Adrenal gland (tissue), 5 donors: ENCODE data around the gene CCDC167.

Source experiments
- POLR2A ChIP-seq, 2 donors: fragments of 450-650 bp; IDR thresholded peaks; one replicate each; pipeline ENCODE4 v1.6.1; 2017; ENCODE audit warnings: antibody characterized with exemption in 2 of 2, mild to moderate bottlenecking in 2 of 2, moderate library complexity in 1 of 2
- TF ChIP-seq, protein P1 (sequence below), 6 experiments: fragments of 450-650 bp in 4 of 6; fragments of 200-600 bp in 2 of 6; sonication (generic) in 1 of 6; IDR thresholded peaks; 1 replicate in 5 of 6; 2 replicates in 1 of 6; pipeline versions ENCODE4 v1.5.1 to v1.8.0; 2016 to 2021; ENCODE audit warnings: antibody characterized with exemption in 6 of 6, mild to moderate bottlenecking in 2 of 6, moderate library complexity in 1 of 6
- donor health status: DM: no; HTN: no; CAD: no.

GRCh38 chr6:37534893-37535292, 35.2 kb upstream of the CCDC167 start:
- TF ChIP-seq, protein P1, sequence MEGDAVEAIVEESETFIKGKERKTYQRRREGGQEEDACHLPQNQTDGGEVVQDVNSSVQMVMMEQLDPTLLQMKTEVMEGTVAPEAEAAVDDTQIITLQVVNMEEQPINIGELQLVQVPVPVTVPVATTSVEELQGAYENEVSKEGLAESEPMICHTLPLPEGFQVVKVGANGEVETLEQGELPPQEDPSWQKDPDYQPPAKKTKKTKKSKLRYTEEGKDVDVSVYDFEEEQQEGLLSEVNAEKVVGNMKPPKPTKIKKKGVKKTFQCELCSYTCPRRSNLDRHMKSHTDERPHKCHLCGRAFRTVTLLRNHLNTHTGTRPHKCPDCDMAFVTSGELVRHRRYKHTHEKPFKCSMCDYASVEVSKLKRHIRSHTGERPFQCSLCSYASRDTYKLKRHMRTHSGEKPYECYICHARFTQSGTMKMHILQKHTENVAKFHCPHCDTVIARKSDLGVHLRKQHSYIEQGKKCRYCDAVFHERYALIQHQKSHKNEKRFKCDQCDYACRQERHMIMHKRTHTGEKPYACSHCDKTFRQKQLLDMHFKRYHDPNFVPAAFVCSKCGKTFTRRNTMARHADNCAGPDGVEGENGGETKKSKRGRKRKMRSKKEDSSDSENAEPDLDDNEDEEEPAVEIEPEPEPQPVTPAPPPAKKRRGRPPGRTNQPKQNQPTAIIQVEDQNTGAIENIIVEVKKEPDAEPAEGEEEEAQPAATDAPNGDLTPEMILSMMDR (IDR thresholded peaks at IDR 0.05), result no peak
- no peak for TF ChIP-seq POLR2A (IDR thresholded peaks at IDR 0.05)
